Testis (tissue), 2 donors: Measurements from ENCODE around the gene VAMP8.

Experiments used
- POLR2A ChIP-seq: fragments of 450-650 bp; IDR thresholded peaks from one replicate; pipeline ENCODE4 v1.6.1; 2017; ENCODE audit warnings: antibody characterized with exemption, mild to moderate bottlenecking, moderate library complexity
- TF ChIP-seq, protein P1 (sequence below), 3 experiments: fragments of 450-650 bp in 2 of 3; fragments of 200-600 bp in 1 of 3; sonication (generic) in 1 of 3; IDR thresholded peaks; one replicate each; pipeline ENCODE4 v1.5.1; 2016 to 2019; ENCODE audit warnings: antibody characterized with exemption in 3 of 3, mild to moderate bottlenecking in 2 of 3, moderate library complexity in 1 of 3

DNA sequence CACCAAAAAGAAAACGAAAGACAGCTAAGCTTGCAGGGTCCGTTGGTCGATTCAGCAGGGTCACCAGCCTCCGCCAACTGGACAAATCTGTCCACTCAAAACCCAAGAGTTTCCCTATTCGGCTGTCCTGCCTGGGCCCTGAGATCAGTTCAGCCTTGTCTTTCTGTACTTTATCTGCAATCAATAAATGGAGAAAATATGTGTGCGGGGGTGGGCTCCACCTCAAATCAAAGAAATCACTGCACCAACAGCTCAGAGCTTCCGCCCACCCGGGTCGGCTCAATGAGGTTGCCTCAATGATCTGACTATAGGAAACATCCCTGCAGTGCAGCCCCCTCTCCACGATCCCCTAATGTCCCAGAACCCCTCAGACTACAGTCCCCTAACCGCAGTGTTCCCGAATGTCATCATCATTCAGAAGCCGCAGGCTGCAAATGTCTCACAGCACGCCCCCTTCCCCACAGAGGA, 16.5 kb upstream of the VAMP8 start:
- TF ChIP-seq, protein P1, sequence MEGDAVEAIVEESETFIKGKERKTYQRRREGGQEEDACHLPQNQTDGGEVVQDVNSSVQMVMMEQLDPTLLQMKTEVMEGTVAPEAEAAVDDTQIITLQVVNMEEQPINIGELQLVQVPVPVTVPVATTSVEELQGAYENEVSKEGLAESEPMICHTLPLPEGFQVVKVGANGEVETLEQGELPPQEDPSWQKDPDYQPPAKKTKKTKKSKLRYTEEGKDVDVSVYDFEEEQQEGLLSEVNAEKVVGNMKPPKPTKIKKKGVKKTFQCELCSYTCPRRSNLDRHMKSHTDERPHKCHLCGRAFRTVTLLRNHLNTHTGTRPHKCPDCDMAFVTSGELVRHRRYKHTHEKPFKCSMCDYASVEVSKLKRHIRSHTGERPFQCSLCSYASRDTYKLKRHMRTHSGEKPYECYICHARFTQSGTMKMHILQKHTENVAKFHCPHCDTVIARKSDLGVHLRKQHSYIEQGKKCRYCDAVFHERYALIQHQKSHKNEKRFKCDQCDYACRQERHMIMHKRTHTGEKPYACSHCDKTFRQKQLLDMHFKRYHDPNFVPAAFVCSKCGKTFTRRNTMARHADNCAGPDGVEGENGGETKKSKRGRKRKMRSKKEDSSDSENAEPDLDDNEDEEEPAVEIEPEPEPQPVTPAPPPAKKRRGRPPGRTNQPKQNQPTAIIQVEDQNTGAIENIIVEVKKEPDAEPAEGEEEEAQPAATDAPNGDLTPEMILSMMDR (IDR thresholded peaks at IDR 0.05) = no peak
- TF ChIP-seq POLR2A = no peak
